SK-N-SH treated with all-trans-retinoic acid at 6 μM for 48 hours (cell line): ENCODE measurements around the gene DR1.

ENCODE experiments used
- ARNTL ChIP-seq: fragments of 450-650 bp; formaldehyde crosslinking; IDR thresholded peaks from 2 replicates; pipeline ENCODE4 v1.5.0; 2020; ENCODE audit warnings: low read depth, mild to moderate bottlenecking, moderate library complexity, borderline replicate concordance
- ISL1 ChIP-seq: fragments of 250-450 bp; sonication (Bioruptor Pico); IDR thresholded peaks from 2 replicates; pipeline ENCODE4 v2.1.2; 2022; ENCODE audit warnings: mild to moderate bottlenecking, moderate library complexity
- OSR1 ChIP-seq: fragments of 250-450 bp; sonication (Bioruptor Pico); IDR thresholded peaks from 2 replicates; pipeline ENCODE4 v1.8.0; 2022; ENCODE audit warnings: moderate library complexity, mild to moderate bottlenecking, inconsistent platforms
- PATZ1 ChIP-seq: fragments of 250-450 bp; sonication (Bioruptor Pico); IDR thresholded peaks from 2 replicates; pipeline ENCODE4 v1.8.0; 2020; ENCODE audit warnings: mild to moderate bottlenecking, moderate library complexity, borderline replicate concordance
- ZNF70 ChIP-seq: fragments of 450-650 bp; formaldehyde crosslinking; IDR thresholded peaks from 2 replicates; pipeline ENCODE4 v1.5.0; 2020; ENCODE audit warnings: mild to moderate bottlenecking, moderate library complexity
- ZNF8 ChIP-seq: fragments of 450-650 bp; formaldehyde crosslinking; IDR thresholded peaks from 2 replicates; pipeline ENCODE4 v1.5.0; 2020; ENCODE audit warnings: mild to moderate bottlenecking, moderate library complexity
- TF ChIP-seq, protein P1 (sequence below): fragments of 250-450 bp; sonication (Bioruptor Pico); IDR thresholded peaks from 2 replicates; pipeline ENCODE4 v1.8.0; 2021; ENCODE audit warnings: low read depth, mild to moderate bottlenecking, moderate library complexity, borderline replicate concordance
- TF ChIP-seq, protein P2 (sequence below): fragments of 250-450 bp; sonication (Bioruptor Pico); IDR thresholded peaks from 2 replicates; pipeline ENCODE4 v1.5.1; 2021; ENCODE audit warnings: mild to moderate bottlenecking, moderate library complexity

DNA sequence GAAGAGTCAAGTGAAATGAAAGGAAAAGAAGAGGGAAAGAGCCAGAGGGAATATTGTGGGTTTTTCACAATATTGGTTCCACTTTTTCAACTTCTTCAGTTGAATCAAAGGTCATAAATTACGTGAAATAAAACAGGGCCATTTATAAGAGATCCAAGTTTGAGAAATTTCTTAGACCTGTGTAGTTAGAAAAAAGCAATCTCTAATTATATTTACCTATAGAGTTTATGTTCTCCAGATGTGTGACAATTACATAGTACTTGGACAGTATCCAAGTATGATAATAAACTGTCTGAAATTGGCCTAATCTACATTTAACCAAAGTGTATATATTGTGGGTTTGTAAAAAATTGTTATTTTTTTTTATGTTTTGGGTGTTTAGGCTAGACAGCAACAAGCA lies 14.4 kb downstream of the DR1 start:
- TF ChIP-seq, protein P1, sequence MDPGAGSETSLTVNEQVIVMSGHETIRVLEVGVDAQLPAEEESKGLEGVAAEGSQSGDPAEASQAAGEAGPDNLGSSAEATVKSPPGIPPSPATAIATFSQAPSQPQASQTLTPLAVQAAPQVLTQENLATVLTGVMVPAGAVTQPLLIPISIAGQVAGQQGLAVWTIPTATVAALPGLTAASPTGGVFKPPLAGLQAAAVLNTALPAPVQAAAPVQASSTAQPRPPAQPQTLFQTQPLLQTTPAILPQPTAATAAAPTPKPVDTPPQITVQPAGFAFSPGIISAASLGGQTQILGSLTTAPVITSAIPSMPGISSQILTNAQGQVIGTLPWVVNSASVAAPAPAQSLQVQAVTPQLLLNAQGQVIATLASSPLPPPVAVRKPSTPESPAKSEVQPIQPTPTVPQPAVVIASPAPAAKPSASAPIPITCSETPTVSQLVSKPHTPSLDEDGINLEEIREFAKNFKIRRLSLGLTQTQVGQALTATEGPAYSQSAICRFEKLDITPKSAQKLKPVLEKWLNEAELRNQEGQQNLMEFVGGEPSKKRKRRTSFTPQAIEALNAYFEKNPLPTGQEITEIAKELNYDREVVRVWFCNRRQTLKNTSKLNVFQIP (CRISPR knock-in tag) = no peak
- no peak for TF ChIP-seq OSR1 (CRISPR knock-in tag)
- no peak for TF ChIP-seq ZNF8 (CRISPR knock-in tag)
- TF ChIP-seq ISL1 = no peak
- no peak for TF ChIP-seq ARNTL (CRISPR knock-in tag)
- TF ChIP-seq ZNF70 = no peak
- no peak for TF ChIP-seq PATZ1 (CRISPR knock-in tag)
- TF ChIP-seq, protein P2, sequence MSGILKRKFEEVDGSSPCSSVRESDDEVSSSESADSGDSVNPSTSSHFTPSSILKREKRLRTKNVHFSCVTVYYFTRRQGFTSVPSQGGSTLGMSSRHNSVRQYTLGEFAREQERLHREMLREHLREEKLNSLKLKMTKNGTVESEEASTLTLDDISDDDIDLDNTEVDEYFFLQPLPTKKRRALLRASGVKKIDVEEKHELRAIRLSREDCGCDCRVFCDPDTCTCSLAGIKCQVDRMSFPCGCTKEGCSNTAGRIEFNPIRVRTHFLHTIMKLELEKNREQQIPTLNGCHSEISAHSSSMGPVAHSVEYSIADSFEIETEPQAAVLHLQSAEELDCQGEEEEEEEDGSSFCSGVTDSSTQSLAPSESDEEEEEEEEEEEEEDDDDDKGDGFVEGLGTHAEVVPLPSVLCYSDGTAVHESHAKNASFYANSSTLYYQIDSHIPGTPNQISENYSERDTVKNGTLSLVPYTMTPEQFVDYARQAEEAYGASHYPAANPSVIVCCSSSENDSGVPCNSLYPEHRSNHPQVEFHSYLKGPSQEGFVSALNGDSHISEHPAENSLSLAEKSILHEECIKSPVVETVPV (CRISPR knock-in tag) = no peak
